ENCODE data around the gene EPHA3. TPM values are rescaled to one million over a fixed set of nuclear protein-coding genes. Genes with fewer than 3 reads are reported as not detected.

The EPHA3 gene
- total RNA-seq, 3 donors from 2014 or later (not counting 1 experiment from before 2014, with no cell fraction given), result not detected

- Histone ChIP-seq H3K4me3 (ENCODE audit: low read length) (no peak overlapping the region), H3K27me3 (ENCODE audit: control insufficient read depth, insufficient read depth, low read length) (no peaks in the 10 kb centered on the region), H3K27ac (ENCODE audit: low read length) (no peak overlapping the region), H3K4me1 (ENCODE audit: control insufficient read depth, insufficient read depth, low read length) (no peaks in the 10 kb centered on the region), H3K9me3 (ENCODE audit: control insufficient read depth, insufficient read depth, low read length) (no peaks in the 10 kb centered on the region), H3K36me3 (ENCODE audit: control insufficient read depth, insufficient read depth, low read length) (no peaks in the 10 kb centered on the region)
- Mint-ChIP-seq H3K27ac (no peak overlapping the region), H3K4me1 (no peaks in the 10 kb centered on the region), H3K36me3 (no peaks in the 10 kb centered on the region), H3K4me3 (no peak overlapping the region), H3K9me3 (peaks cover 12% of the 10 kb centered on the region in 2 donors), H3K27me3 (ENCODE audit: low read depth in 2 of 2) (no peaks in the 10 kb centered on the region)
- DNase-seq (no peak), ATAC-seq (no peak)
- WGBS (ENCODE audit: insufficient coverage), result no CpG with 5 or more reads among the region's 4 CpGs
- intact Hi-C loops (cut with micrococcal nuclease), result no loop called here
- no peak for TF ChIP-seq CTCF (IDR thresholded peaks at IDR 0.05)
These were observed 204.7 kb downstream of the EPHA3 start for GRCh38 chr3:89312141-89312540.

DNA sequence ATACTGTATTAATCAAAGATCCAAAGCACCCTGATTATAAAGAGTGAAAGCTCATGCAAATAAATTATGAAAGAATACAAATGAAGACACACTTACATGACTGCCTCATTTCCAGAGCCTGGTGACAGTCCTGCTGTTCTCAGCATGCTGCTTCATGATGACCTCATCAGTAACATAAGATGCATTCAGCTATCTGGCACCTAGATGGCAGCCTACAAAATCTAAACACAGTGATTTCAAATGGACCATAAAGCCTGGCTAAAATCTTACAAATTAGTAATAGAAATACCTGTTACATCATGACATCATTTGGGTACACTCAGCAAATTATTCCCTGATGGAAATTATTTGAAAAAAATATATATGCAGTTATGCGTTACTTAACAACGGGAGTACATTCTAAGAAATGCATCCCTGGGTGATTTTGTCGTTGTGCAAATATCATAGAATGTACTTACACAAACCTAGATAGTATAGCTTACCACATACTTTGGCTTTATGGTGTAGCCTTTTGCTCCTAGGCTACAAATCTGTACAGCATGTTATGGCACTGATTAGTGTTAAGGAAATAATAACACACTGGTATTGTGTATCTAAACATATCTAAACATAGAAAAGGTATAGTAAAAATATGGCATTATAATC is 207.2 kb downstream of the EPHA3 start:
- no peak overlapping the region for H3K27ac Mint-ChIP-seq

DNA sequence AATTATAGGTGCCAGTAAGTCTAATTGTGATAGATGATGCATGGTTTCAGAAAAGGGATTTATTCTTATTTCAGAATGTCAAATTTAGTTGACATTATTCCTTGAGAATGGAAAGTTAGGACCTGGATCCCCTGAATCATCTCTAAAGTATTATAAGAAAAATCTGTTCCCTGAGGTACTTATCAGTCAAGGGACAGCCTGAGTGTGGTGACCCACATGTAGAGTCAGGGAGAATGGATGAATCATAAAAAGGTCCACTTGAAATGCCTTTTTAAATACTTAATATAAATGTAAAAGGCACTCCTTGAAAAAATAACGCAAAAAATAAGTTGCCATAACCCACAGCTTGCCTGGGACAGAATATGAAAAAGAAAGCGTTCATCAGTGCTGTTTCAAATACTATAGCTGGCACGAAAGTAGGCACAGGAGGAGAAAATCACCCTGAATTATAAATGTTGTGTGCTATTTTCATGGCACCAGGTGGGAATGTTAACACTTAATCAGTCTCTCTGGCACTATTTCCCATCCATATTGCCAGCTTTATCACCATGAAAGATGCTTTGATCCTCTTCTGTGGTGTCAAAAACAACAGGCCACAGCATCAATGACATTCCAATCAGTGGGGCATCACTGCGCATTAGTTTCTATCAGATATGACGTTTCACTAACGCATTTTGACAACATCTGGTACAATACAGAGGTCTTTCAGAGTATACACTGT is 208.5 kb downstream of the EPHA3 start:
- H3K36me3 ChIP-seq (ENCODE audit: control insufficient read depth, insufficient read depth, low read length), result no peaks in the 10 kb centered on the region
- H3K36me3 Mint-ChIP-seq, result no peaks in the 10 kb centered on the region
- no peak for DNase-seq
- H3K27me3 Mint-ChIP-seq (ENCODE audit: low read depth in 2 of 2), result no peaks in the 10 kb centered on the region
- intact Hi-C loops (cut with micrococcal nuclease), result no loop called here
- H3K27ac ChIP-seq (ENCODE audit: low read length), result no peak overlapping the region
- H3K4me1 ChIP-seq (ENCODE audit: control insufficient read depth, insufficient read depth, low read length), result no peaks in the 10 kb centered on the region
- H3K27ac Mint-ChIP-seq, result no peak overlapping the region
- peaks cover 2 to 12% of the 10 kb centered on the region in 2 donors for H3K9me3 Mint-ChIP-seq
- no peaks in the 10 kb centered on the region for H3K9me3 ChIP-seq (ENCODE audit: control insufficient read depth, insufficient read depth, low read length)
- no peak overlapping the region for H3K4me3 Mint-ChIP-seq
- 95% methylated on average over 5 of the region's 6 CpGs for WGBS (ENCODE audit: insufficient coverage)
- no peak overlapping the region for H3K4me3 ChIP-seq (ENCODE audit: low read length)
- no peaks in the 10 kb centered on the region for H3K27me3 ChIP-seq (ENCODE audit: control insufficient read depth, insufficient read depth, low read length)
- no peak for ATAC-seq
- H3K4me1 Mint-ChIP-seq, result no peaks in the 10 kb centered on the region
- TF ChIP-seq CTCF (IDR thresholded peaks at IDR 0.05), result no peak

More for the DNA sequence above, 207.2 kb downstream of the EPHA3 start:
- intact Hi-C loops (cut with micrococcal nuclease), result no loop called here
- no CpG with 5 or more reads among the region's 3 CpGs for WGBS (ENCODE audit: insufficient coverage)
- no peak for ATAC-seq
- no peak overlapping the region for H3K4me3 ChIP-seq (ENCODE audit: low read length)
- Mint-ChIP-seq H3K4me1 (no peaks in the 10 kb centered on the region), H3K27me3 (ENCODE audit: low read depth in 2 of 2) (no peaks in the 10 kb centered on the region), H3K36me3 (no peaks in the 10 kb centered on the region), H3K9me3 (peaks cover 5 to 8% of the 10 kb centered on the region in 2 donors), H3K4me3 (no peak overlapping the region)
- no peak for TF ChIP-seq CTCF (IDR thresholded peaks at IDR 0.05)
- H3K4me1 ChIP-seq (ENCODE audit: control insufficient read depth, insufficient read depth, low read length), result no peaks in the 10 kb centered on the region
- H3K9me3 ChIP-seq (ENCODE audit: control insufficient read depth, insufficient read depth, low read length), result no peaks in the 10 kb centered on the region
- no peaks in the 10 kb centered on the region for H3K36me3 ChIP-seq (ENCODE audit: control insufficient read depth, insufficient read depth, low read length)
- no peaks in the 10 kb centered on the region for H3K27me3 ChIP-seq (ENCODE audit: control insufficient read depth, insufficient read depth, low read length)
- no peak for DNase-seq
- no peak overlapping the region for H3K27ac ChIP-seq (ENCODE audit: low read length)
